Karpas-422 (cell line): ENCODE measurements around the gene DFFA. TPM values are rescaled to one million over a fixed set of nuclear protein-coding genes. Genes with fewer than 3 reads are reported as not detected.

ENCODE experiments used
- DNase-seq: peaks from one replicate; pipeline ENCODE4 v3.0.0-alpha.2; 2015
- H2AFZ ChIP-seq: fragments of 200-600 bp; sonication (generic); 2 replicates; pipeline ENCODE4 v1.6.1; 2014; ENCODE audit warnings: antibody characterized with exemption, low read length, mixed read lengths
- H3K27ac ChIP-seq: fragments of 200-600 bp; sonication (generic); 2 replicates; pipeline ENCODE4 v1.5.1; 2014; ENCODE audit warnings: mild to moderate bottlenecking, low read length, moderate library complexity
- H3K27me3 ChIP-seq: fragments of 200-600 bp; sonication (generic); 2 replicates; pipeline ENCODE4 v1.6.1; 2014; ENCODE audit warnings: low read length, mixed read lengths
- H3K36me3 ChIP-seq: fragments of 200-600 bp; sonication (generic); 2 replicates; pipeline ENCODE4 v1.6.1; 2014; ENCODE audit warnings: low read length, mixed read lengths; ENCODE audit not compliant: insufficient read depth
- H3K4me1 ChIP-seq: fragments of 200-600 bp; sonication (generic); 2 replicates; pipeline ENCODE4 v1.6.1; 2014; ENCODE audit warnings: mild to moderate bottlenecking, low read length, mixed read lengths
- H3K4me2 ChIP-seq: fragments of 200-600 bp; sonication (generic); 2 replicates; pipeline ENCODE4 v1.6.1; 2014; ENCODE audit warnings: low read length, low read depth, mild to moderate bottlenecking; ENCODE audit not compliant: poor library complexity, severe bottlenecking
- H3K4me3 ChIP-seq: fragments of 200-600 bp; sonication (generic); 2 replicates; pipeline ENCODE4 v1.5.1; 2014; ENCODE audit warnings: mild to moderate bottlenecking, antibody characterized with exemption, low read length, mixed read lengths
- H3K79me2 ChIP-seq: fragments of 200-600 bp; sonication (generic); 2 replicates; pipeline ENCODE4 v1.6.1; 2014; ENCODE audit warnings: mild to moderate bottlenecking, low read length, mixed read lengths
- H3K9ac ChIP-seq: fragments of 200-600 bp; sonication (generic); 2 replicates; pipeline ENCODE4 v1.6.0; 2014; ENCODE audit warnings: low read length
- H3K9me2 ChIP-seq: fragments of 200-600 bp; sonication (generic), shearing (Covaris generic); replicated peaks from 2 replicates; pipeline ENCODE4 v1.6.0; 2014; ENCODE audit warnings: mild to moderate bottlenecking, low read length, moderate library complexity; ENCODE audit not compliant: insufficient read depth
- H3K9me3 ChIP-seq: fragments of 300-700, 200-600 bp; sonication (generic); 2 replicates; pipeline ENCODE4 v1.6.1; 2014; ENCODE audit warnings: low read length, mixed read lengths
- H4K20me1 ChIP-seq: fragments of 200-600 bp; sonication (generic); 2 replicates; pipeline ENCODE4 v1.6.1; 2014; ENCODE audit warnings: mild to moderate bottlenecking, antibody characterized with exemption, low read length, low read depth; ENCODE audit not compliant: insufficient read depth
- total RNA-seq: library from RNA; depleted of rRNA; stranded (reverse); fragments of >200 nt; shearing (Covaris generic); gene quantifications from 2 replicates; pipeline ENCODE4 v1.2.3, GENCODE V29; 2014; ENCODE audit warnings: low replicate concordance

DFFA gene
- total RNA-seq, 1 experiment from 2014 or later = 42.9 TPM

- no peak for DNase-seq
- H3K4me1 ChIP-seq = no peaks in the 10 kb centered on the region
- H3K9ac ChIP-seq = no peak overlapping the region
- H3K27me3 ChIP-seq = no peaks in the 10 kb centered on the region
- H2AFZ ChIP-seq = no peak overlapping the region
- no peaks in the 10 kb centered on the region for H3K9me2 ChIP-seq
- H3K9me3 ChIP-seq = no peaks in the 10 kb centered on the region
- no peak overlapping the region for H3K27ac ChIP-seq
- no peak overlapping the region for H3K4me3 ChIP-seq
- H4K20me1 ChIP-seq = no peaks in the 10 kb centered on the region
- no peaks in the 10 kb centered on the region for H3K36me3 ChIP-seq
- H3K79me2 ChIP-seq = no peaks in the 10 kb centered on the region
- no peak overlapping the region for H3K4me2 ChIP-seq
Observed at GRCh38 chr1:10450156-10450814, 22.0 kb downstream of the DFFA start.

GRCh38 chr1:10449751-10450150 lies 22.6 kb downstream of the DFFA start, which contains the start of gene CORT:
Gene CORT (plus strand): TSS chr1:10450031. CDS start chr1:10450224, 193 bp downstream.
- Histone ChIP-seq H3K27me3 (no peaks in the 10 kb centered on the region), H3K27ac (no peak within 1 kb of the TSS), H3K4me1 (no peaks in the 10 kb centered on the region), H3K79me2 (no peaks in the 10 kb centered on the region), H3K4me2 (no peak within 1 kb of the TSS), H3K9me3 (no peaks in the 10 kb centered on the region), H3K36me3 (no peaks in the 10 kb centered on the region), H3K9me2 (no peaks in the 10 kb centered on the region), H3K4me3 (no peak within 1 kb of the TSS), H4K20me1 (no peaks in the 10 kb centered on the region), H2AFZ (no peak within 1 kb of the TSS), H3K9ac (no peak within 1 kb of the TSS)
- no peak for DNase-seq

DNA sequence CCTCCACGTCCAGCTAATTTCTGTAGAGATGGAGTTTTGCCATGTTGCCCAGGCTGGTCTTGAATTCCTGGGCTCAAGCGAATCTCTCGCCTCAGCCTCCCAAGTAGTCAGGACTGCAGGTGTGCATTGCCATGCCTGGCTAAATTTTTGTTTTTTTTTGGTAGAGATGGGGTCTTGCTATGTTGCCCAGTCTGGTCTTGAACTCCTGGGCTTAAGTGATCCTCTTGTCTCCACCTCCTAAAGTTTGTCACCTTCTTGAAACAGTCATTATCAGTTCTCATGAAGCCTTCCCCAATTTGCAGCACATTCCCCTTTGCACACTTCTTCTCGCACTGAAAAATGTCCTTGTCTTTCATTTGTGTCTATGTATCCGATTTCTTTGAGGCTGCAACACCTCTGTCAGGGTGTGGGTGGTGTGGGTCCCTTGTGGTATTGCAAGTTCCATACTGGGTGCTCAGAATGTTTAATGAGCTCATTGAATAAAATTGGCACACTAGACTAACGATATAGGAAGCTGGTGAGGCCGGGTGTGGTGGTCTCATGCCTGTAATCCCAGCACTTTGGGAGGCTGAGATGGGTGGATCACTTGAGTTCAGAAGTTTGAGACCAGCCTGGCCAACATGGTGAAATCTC lies 25.4 kb downstream of the DFFA start:
- H3K9me3 ChIP-seq = no peaks in the 10 kb centered on the region
- DNase-seq = no peak
- no peaks in the 10 kb centered on the region for H3K79me2 ChIP-seq
- H3K27ac ChIP-seq = no peak overlapping the region
- H2AFZ ChIP-seq = no peak overlapping the region
- no peak overlapping the region for H3K4me3 ChIP-seq
- no peaks in the 10 kb centered on the region for H3K4me1 ChIP-seq
- no peaks in the 10 kb centered on the region for H3K36me3 ChIP-seq
- no peaks in the 10 kb centered on the region for H4K20me1 ChIP-seq
- no peaks in the 10 kb centered on the region for H3K27me3 ChIP-seq
- H3K9ac ChIP-seq = no peak overlapping the region
- no peak overlapping the region for H3K4me2 ChIP-seq
- no peaks in the 10 kb centered on the region for H3K9me2 ChIP-seq

DNA sequence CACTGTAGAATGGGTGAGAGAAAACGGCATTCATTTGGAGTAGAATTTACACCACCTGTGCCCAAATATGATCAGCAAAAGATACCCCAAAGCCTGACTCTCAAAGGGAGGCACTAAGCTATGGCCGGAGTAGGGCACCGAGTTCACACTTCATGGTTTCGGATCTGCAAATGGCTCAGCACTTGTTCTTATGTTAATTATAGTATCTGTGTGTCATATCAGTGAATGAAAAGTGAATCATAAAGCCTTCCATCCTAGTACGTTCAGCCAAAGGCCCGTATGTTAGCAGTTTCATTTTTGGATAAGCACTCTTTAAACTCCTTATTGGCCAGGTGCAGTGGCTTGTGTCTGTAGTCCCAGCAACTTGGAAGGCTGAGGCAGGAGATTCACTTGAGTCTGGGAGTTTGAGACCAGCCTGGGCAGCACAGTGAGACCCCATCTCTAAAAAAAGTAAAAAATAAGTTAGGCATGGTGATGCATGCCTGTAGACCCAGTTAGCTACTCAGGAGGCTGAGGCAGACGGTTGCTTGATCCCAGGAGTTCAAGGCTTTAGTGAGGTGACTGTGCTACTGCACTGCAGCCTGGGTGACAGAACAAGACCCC lies 27.4 kb downstream of the DFFA start:
- Histone ChIP-seq H3K9me2 (no peaks in the 10 kb centered on the region), H3K9ac (no peak overlapping the region), H3K79me2 (0 out of 2 replicates have a peak, but pooled peaks cover 4% of the 10 kb centered on the region), H2AFZ (no peak overlapping the region), H3K27ac (no peak overlapping the region), H3K4me3 (no peak overlapping the region), H3K27me3 (no peaks in the 10 kb centered on the region), H3K4me2 (no peak overlapping the region), H4K20me1 (no peaks in the 10 kb centered on the region), H3K4me1 (no peaks in the 10 kb centered on the region), H3K9me3 (no peaks in the 10 kb centered on the region), H3K36me3 (no peaks in the 10 kb centered on the region)
- DNase-seq = no peak

DNA sequence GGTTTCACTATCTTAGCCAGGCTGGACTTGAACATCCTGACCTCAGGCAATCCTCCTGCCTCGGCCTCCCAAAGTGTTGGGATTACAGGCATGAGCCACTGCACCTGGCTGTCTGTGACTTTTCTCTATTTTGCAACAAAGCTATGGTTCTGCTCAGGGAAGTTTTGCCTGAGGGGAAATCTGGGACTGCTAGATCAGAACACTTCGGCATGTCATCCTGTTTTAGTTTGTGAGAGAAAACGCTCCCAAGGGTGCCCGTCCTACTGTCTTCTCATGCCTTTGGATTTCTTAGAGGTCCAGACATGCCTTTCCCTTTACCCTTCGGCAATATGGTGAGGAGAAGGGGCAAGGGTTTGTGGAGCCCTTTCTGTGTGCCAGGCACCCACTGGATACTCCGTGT lies 28.1 kb downstream of the DFFA start:
- Histone ChIP-seq H3K4me3 (no peak overlapping the region), H3K79me2 (0 out of 2 replicates have a peak, but pooled peaks cover 4% of the 10 kb centered on the region), H2AFZ (no peak overlapping the region), H3K9me2 (no peaks in the 10 kb centered on the region), H4K20me1 (no peaks in the 10 kb centered on the region), H3K4me2 (no peak overlapping the region), H3K27ac (no peak overlapping the region), H3K9me3 (no peaks in the 10 kb centered on the region), H3K27me3 (no peaks in the 10 kb centered on the region), H3K9ac (no peak overlapping the region), H3K4me1 (no peaks in the 10 kb centered on the region), H3K36me3 (no peaks in the 10 kb centered on the region)
- DNase-seq = no peak

DNA sequence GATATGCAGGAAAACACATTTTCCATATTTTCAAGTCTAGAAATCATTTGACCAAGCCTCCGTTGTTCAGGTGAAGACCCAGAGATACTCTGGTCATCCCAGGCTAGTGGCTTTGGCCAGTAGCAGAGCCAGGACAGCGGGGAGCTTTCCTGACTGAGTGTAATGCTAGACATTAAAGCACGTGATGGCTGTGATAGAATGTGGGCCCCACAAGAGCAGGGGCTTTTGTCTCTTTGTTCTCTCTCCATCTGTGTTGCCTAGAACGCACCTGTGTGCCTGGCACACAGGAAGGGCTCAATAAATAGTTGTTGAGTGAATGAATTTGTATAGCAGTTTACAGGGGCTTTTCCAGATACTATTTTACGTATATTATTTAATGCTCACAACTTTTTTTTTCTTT lies 31.5 kb downstream of the DFFA start:
- no peaks in the 10 kb centered on the region for H3K27me3 ChIP-seq
- H3K9me2 ChIP-seq = no peaks in the 10 kb centered on the region
- H2AFZ ChIP-seq = no peak overlapping the region
- no peak overlapping the region for H3K9ac ChIP-seq
- DNase-seq = no peak
- H3K36me3 ChIP-seq = no peaks in the 10 kb centered on the region
- no peaks in the 10 kb centered on the region for H3K9me3 ChIP-seq
- 0 out of 2 replicates have a peak, but pooled peaks cover 4% of the 10 kb centered on the region for H3K79me2 ChIP-seq
- no peak overlapping the region for H3K27ac ChIP-seq
- no peaks in the 10 kb centered on the region for H4K20me1 ChIP-seq
- no peak overlapping the region for H3K4me3 ChIP-seq
- no peaks in the 10 kb centered on the region for H3K4me1 ChIP-seq
- H3K4me2 ChIP-seq = no peak overlapping the region

DNA sequence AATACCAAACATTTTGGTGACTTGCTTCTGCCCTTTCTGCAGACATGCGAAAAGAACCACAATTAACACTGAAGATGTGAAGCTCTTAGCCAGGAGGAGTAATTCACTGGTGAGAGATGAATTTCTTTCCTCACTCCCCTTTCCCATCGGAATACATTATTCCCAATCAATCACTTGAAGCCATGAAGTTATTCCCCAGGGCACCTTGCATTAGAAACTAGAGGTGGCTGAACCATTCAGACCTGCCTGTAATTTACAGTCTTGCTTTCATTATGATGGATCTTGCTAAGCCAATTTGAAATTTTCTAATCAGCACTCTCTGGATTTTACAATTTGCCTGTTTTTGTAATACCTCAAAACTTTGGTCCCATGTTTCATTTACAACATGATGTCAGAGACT lies 32.0 kb downstream of the DFFA start:
- H3K4me3 ChIP-seq = no peak overlapping the region
- 0 out of 2 replicates have a peak, but pooled peaks cover 4% of the 10 kb centered on the region for H3K79me2 ChIP-seq
- H3K27me3 ChIP-seq = no peaks in the 10 kb centered on the region
- no peak overlapping the region for H3K27ac ChIP-seq
- no peak overlapping the region for H3K4me2 ChIP-seq
- H3K9me3 ChIP-seq = no peaks in the 10 kb centered on the region
- H3K9me2 ChIP-seq = no peaks in the 10 kb centered on the region
- H3K9ac ChIP-seq = no peak overlapping the region
- H4K20me1 ChIP-seq = no peaks in the 10 kb centered on the region
- no peaks in the 10 kb centered on the region for H3K36me3 ChIP-seq
- no peaks in the 10 kb centered on the region for H3K4me1 ChIP-seq
- no peak overlapping the region for H2AFZ ChIP-seq
- DNase-seq = no peak

DNA sequence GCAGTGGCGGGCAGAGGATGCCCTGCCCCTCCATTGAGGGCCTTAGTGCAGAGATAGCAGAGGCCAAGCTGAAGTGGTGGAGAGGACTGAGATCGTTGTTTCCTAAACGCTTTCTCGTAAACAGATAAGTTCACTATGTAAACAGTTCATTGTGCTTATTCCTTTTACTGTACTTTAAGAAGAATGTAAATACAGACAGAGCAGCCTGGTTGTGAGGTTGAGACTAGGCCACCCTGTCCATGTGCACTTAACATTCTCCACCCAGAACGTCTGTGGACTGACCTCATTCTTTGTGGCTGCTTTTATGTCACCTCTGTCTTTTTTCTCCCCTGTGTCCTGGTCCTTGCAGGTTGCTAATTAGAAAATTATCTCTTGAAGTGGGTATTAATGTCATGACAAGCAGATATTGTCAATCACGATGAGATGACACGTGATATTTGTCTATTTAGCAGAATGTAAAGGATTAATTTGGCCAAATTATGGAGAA lies 33.6 kb downstream of the DFFA start:
- Histone ChIP-seq H3K9me2 (no peaks in the 10 kb centered on the region), H3K4me2 (no peak overlapping the region), H3K4me3 (no peak overlapping the region), H3K9me3 (no peaks in the 10 kb centered on the region), H3K36me3 (no peaks in the 10 kb centered on the region), H3K27me3 (no peaks in the 10 kb centered on the region), H3K79me2 (peaks cover 15% of the 10 kb centered on the region), H3K27ac (no peak overlapping the region), H3K4me1 (peaks cover 6% of the 10 kb centered on the region), H3K9ac (no peak overlapping the region), H4K20me1 (no peaks in the 10 kb centered on the region), H2AFZ (no peak overlapping the region)
- DNase-seq = no peak
